GM12878 (cell line): ENCODE results near the gene SPDYC. TPM values are rescaled to one million over a fixed set of nuclear protein-coding genes. Genes with fewer than 3 reads are reported as not detected.

ENCODE experiments used
- CHD2 ChIP-seq: IDR thresholded peaks from 2 replicates; pipeline ENCODE4 v1.6.1; 2011; ENCODE audit warnings: low read depth, low read length, improper control_type of control experiment, borderline replicate concordance
- CUX1 ChIP-seq: IDR thresholded peaks from 2 replicates; pipeline ENCODE4 v1.6.1; 2012; ENCODE audit warnings: improper control_type of control experiment, low read depth, low read length; ENCODE audit not compliant: insufficient replicate concordance
- E4F1 ChIP-seq: fragments of 450-650 bp; IDR thresholded peaks from 2 replicates; pipeline ENCODE4 v1.6.1; 2018; ENCODE audit warnings: borderline replicate concordance, mild to moderate bottlenecking; ENCODE audit not compliant: partially characterized antibody
- JUND ChIP-seq: IDR thresholded peaks from 2 replicates; pipeline ENCODE4 v1.6.1; 2012; ENCODE audit warnings: low read depth, mild to moderate bottlenecking, low read length, improper control_type of control experiment, moderate library complexity
- POLR2AphosphoS5 ChIP-seq: IDR thresholded peaks from 2 replicates; pipeline ENCODE4 v1.6.1; 2011; ENCODE audit warnings: mild to moderate bottlenecking, low read length, inconsistent platforms
- SKIL ChIP-seq: fragments of 450-650 bp; IDR thresholded peaks from 2 replicates; pipeline ENCODE4 v1.6.1; 2017; ENCODE audit warnings: mild to moderate bottlenecking, low read depth, inconsistent platforms; ENCODE audit not compliant: poor library complexity, severe bottlenecking
- SMAD5 ChIP-seq: IDR thresholded peaks from 2 replicates; pipeline ENCODE4 v1.6.1; 2016; ENCODE audit warnings: antibody characterized with exemption, low read depth
- STAT3 ChIP-seq: IDR thresholded peaks from 2 replicates; pipeline ENCODE4 v1.6.1; 2011; ENCODE audit warnings: low read depth, low read length, improper control_type of control experiment
- ZBTB33 ChIP-seq: fragments of 450-650 bp; IDR thresholded peaks from 2 replicates; pipeline ENCODE4 v1.6.1; 2017; ENCODE audit warnings: mild to moderate bottlenecking
- polyA plus RNA-seq, 11 experiments: library from polyadenylated mRNA; depleted of rRNA in 4 of 11; unstranded in 6 of 11; stranded (reverse) in 5 of 11; fragments of >200 nt; fragmentation: Nextera tagmentation in 4 of 11; fragmentation: Illumina TruSeq in 1 of 11; extraction: Ambion mirVana in 4 of 11; extraction: Trizol in 1 of 11; gene quantifications; 1 replicate in 1 of 11; 2 replicates in 10 of 11; pipeline versions ENCODE4 v1.2.1 to v1.2.3, GENCODE V29; 2011 to 2016; ENCODE audit warnings: inconsistent platforms in 2 of 11, missing spikeins in 2 of 11, low read depth in 1 of 11
- total RNA-seq, 4 experiments: library from RNA; depleted of rRNA in 3 of 4; stranded (reverse); fragments of >200 nt in 3 of 4; fragmentation: Illumina TruSeq in 1 of 4; extraction: Trizol in 1 of 4; gene quantifications; 2 replicates each; pipeline versions ENCODE4 v1.2.1 to v1.2.3, GENCODE V29; 2013 to 2021

The SPDYC gene
- total and polyA plus RNA-seq, 10 of the 15 experiments (the other 5 are each of a cell fraction or from before 2014, with no cell fraction given), result not detected

- TF ChIP-seq CUX1 (no peak), CHD2 (no peak), JUND (no peak), E4F1 (no peak), ZBTB33 (no peak), SMAD5 (no peak), POLR2AphosphoS5 (no peak), STAT3 (no peak), SKIL (no peak)
These were observed 3.1 kb upstream of the SPDYC start (continued) for GRCh38 chr11:65166893-65167292.
